Hematopoietic multipotent progenitor cell treated with erythropoietin and hydrocortisone succinate and interleukin-3 and kit ligand, for 17 days (in vitro differentiated cells): Measurements from ENCODE around the gene RPL3.
"Not testable (repeated sequence)": the region's sequence is repeated elsewhere in the genome, so short reads cannot be mapped to it uniquely, and the experiment has no call there.

Experiments
- DNase-seq: peaks from one replicate; pipeline ENCODE4 v3.0.0-alpha.2; 2015; ENCODE audit warnings: low spot score

The RPL3 gene

DNA sequence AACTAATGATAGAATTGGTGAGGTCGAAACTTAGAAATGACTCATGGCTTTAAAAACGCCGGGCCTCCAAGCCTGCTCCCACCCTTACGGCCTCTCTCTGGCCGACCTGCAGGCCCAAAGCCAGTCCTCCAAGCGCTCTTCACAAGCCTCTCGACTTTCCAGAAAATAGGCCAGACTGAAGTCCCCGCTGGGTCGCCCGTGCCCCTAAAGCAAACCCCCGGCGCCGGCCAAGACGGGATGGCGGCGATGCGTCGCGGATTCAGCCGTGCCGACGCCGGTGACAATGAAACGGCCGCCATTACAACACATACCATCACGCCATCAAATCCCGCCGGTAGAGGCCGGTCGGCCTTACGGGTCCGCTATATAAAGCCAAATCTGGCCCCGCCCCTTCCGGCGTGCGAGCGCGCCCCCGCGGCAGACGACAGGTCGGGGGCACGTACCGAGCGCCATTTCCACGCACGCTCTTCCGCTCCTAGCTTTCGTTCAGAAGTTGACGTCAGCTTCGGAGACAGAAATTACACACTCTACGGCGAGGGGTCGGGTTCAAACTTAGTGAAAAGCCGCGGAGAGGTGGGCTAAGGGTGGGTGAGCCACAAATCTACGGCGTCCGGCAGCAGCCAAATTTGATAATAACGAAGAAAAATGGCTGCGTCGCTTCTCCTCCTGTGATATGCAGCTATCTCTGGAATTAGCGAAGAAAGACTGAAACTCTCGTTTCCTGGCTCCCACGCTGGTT, at the start of gene RPL3:
RPL3 (minus strand) TSS at position 340 of the 739 bp plus-strand sequence; CDS start at position 314, 26 bp downstream.
- peak; percentile 96 for DNase-seq

DNA sequence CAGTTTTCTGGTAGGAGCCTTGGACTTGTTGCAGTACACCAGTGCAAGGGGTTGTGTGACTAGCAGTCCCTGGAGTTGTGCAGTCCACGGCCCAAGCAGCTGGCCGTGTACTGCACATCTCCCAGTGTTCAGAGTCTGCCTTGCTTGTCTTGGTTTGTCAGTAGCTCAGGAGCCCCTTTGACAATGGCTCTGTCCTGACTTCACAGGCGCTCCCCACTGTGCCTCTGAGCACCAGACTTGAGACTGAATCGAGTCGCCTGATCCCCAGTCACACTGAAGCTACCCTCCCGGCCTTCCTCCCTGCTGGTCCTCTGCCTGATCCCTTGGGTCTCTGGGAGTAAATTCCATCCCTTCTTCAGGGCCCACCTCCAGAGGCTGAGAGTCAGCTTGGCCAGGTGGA, 49.8 kb upstream of the RPL3 start:
- no peak for DNase-seq

DNA sequence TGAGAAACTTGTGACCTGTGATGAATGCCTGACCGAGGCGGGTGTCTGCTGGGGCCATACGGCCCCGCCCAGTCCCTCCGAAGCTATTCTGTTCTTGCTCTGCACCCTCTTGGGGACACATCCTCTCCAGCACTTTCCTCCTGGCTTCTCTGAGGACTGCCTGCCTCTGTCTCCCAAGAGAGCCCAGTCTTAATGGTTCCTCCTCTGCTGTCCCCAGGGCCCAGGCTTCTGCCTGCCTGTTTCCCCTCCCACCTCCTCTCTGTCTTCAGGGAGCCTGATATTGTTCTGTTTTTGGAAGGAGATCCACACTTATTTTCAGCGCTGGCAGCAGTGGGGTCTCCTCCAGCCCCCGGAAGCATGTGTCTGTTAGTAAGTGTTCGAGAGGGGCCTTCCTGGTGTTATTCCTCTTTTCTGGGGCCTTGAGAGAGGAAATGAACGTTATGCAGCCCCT, 49.1 kb upstream of the RPL3 start:
- DNase-seq: no peak

DNA sequence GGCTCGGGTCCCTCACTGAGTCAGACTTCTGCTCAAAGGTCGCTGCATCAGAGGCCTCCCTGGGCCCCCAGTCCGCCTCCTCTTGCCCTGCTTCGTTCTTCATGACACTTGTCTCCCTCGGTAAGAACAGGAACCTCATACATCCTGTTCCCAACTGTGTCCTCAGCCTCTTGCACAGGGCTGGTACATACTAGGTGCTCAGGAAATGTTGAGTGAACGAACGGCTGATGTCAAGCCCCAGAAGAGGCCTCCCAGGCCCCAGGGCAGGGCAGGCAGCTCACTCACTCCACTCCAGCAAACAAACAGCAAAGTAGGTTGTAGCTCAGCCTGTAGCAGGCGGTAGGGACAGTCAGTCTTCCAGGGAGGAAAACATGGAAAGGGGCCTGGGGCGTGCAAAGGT, 47.6 kb upstream of the RPL3 start:
- no peak for DNase-seq

DNA sequence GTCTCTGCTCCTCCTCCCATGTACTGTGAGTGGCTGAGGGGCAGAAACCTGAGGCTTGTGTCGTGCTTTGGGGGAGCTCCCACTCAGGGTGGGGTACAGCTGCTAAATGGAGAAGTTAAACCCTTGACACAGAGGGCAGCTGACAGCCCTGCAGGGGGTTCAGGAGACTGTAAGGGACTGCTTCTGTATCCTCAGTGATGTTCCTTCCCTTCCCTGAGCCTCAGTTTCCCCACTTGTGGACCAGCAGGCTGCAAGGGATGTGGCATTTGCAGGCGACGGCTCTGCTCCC, 46.0 kb upstream of the RPL3 start:
- no peak for DNase-seq

DNA sequence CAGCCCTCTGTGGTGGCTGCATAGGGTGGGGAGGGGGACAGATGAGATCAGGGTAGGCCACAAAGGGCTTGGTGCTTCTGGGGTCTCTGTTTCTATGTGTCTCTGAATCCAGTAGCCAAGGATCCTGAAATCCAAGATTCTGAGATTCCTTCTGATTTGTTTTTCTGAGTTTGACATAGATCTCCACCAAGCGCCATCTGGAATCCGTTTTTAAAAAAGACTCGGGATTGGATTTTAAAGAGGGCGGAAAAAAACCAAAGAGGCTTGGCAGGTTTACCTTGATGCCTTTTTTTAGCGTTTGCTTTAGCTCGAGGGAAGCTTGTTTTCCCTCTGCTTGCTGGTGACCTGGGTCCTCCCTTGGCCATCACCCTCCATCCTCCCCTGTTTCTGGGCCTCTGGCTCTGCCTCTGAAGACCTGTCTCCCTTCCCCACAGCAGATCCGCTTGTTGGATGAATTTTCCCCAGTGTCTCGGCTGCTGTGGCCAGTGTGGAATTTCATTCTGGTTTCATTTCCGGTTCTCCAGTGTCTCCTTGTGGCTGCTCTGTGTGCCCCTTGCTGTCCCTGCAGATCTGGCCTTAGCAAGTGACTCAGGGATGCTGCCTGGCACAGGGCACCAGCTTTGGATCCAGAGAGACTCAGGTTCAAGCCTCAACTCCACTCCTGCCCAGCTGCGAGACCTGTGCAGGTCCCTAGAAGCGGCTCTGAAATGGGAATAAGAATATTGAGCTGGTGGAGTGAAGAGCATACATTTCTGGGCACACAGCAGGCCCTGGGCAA, 45.5 kb upstream of the RPL3 start:
- peak; percentile 52 for DNase-seq

DNA sequence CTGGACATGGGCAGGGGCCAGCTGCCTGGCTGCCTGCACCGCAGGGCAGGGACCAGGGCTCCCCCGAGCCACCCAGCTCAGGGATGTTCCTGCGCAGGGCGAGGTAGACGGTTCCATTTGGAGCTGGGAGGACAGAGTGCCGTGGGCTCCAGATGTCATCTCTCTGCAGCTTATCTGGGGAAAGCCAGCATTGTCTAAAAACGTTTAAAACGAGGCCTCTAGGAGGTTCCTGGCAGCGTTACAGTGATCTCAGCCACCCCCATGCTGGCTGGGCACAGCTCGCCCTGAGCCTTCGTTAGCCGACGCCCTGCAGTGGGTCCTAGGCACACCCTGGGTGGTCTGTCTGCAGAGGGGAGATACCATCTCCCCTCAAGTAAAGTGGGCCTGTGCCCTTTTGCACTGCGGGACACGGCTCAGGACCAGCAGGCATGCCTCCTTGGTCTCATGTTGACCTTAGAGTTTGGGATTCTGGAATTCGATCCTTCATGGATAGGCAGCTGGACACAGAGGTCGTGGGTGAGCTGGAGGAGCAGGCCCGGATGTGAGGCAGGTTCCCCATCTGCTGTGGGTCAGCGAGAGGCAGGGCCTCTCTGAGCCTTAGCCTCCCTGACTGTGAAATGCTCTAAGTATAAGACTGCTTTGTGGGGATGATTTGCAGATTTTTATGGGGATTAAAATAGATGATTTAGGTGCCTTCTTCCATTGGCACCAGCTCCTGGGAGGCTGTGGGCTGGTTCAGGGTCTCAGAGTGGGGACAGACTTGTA, 44.5 kb upstream of the RPL3 start:
- DNase-seq: peak; percentile 62

DNA sequence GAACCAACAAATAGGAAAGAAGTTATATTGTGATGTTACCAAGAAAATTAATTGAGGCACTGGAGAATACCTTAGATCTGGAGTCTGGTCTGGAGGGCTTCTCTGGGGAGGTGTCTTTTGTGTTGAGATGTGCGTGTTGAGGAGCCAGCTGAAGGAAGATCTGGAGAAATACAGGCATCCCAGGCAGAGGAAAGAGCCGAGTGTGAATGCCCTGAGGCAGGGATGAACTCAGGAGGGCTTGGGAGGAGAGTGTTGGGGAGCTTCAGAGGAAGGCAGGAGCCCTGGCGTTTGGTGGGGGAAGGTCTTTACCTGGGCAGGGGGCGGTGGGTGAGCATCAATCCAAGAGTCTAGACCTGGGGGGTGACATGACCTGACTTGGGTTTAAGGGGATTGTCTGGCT, 43.5 kb upstream of the RPL3 start:
- DNase-seq: no peak

DNA sequence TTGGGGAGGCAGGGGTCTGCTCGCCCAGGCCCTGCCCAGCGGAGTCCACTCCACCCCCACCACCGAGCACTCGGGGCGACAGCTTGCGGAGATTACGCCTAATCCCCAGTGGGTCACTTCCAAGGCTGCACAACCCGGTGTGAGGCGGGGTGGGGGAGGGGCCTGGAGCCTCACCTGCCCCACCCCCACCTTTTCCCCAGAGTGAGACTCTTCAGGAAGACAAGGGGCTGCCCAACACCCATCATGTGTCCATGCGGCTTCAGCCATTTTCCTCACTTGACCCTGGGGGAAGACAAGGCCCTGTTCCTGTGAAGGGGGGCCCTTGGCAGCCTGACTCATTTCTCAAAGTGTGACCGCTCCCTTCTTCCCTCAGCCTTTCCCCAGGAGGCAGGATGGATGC, 42.8 kb upstream of the RPL3 start:
- no peak for DNase-seq

DNA sequence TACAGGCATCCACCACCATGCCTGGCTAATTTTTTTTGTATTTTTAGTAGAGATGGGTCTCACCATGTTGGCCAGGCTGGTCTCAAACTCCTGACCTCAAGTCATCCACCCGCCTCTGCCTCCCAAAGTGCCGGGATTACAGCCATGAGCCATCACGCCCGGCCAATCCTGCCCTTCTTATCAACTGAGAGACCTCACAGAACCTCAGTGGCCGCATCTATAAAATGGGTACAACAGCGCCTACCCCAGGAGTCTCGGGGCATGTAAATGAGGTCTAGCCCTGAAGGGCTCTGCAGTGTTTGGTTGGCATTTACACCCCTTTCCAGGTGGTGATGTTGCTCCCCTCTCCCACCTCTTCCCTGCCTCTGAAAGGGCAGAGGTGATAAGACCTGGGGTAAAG, 42.1 kb upstream of the RPL3 start:
- DNase-seq: no peak

DNA sequence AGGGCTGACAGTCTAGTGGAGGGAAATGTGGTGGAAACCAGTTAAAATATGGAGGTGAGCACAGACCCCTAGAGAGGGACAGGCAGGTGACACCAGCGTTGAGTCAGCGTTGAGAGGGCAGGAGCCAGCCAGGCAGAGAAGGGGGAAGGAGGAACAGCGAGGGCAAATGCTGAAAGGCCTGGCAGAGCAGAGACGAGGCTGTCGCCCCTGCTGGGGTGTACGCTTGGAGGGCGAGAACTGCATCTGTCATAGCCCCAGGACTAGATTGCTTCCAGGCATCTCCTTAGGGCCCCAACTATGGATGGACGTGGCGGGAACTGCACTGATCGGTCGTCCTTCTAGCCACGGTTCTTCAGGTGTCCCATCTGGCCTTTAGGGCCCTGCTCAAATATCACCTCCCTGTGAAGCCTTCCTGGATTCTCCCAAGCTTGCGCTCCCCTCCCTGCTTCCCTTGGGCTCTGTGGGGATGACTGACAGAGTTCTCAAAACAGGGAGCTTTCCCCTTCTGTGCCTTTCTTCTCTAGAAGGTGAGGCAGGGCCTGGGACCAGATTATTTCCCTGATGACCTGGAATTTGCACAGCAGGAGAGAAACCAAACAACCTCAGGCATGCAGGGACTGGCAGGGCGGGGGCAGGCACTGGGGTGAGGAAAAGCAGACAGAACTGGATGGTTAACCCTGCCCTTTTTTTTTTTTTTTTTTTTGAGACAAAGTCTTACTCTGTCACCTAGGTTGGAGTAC, 41.4 kb upstream of the RPL3 start:
- no peak for DNase-seq

DNA sequence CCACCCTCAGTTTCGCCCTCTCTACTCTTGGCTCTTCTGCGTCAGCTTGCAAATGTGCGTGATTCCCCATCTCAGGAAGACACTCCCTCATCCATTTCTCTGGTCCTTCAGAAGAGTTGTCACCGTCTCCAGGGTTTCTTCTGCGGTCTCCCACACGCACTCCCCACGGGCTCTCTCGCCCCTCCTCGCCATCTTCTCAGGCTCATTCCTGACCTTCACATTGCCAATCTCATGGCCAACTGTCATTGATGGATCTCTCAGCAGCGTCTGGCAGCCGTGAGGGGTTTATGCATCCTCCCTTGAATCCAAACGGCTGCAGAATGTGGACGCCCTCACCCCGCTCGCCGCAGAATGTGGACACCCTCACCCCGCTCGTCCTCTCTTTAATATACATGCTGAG, 40.8 kb upstream of the RPL3 start:
- DNase-seq: no peak

DNA sequence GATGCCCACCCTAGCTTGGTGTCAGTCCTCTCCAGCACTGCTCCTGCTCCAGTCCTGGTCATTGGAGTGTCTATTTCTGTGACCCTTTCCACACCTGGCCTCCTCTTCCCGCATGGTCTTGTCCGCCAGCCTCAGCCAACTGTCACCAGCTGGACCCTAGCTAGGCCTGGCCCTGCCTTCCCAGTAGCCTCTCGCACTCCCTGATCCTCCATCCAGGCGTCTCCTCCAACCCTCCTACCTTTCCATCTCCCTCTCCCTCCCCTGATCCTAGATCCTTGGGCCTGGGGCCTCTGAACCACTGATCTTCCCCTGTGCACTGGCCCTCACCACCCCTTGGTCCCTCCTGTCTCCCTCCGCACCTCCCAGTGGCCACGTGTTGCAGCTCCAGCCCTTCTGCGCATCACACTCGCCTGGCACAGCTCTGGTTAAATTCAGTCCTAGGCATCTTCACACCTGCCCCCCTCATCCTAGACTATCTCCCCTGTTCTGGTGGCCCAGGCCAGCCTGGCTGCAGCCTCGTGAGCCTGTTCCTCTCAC, 40.3 kb upstream of the RPL3 start:
- no peak for DNase-seq

DNA sequence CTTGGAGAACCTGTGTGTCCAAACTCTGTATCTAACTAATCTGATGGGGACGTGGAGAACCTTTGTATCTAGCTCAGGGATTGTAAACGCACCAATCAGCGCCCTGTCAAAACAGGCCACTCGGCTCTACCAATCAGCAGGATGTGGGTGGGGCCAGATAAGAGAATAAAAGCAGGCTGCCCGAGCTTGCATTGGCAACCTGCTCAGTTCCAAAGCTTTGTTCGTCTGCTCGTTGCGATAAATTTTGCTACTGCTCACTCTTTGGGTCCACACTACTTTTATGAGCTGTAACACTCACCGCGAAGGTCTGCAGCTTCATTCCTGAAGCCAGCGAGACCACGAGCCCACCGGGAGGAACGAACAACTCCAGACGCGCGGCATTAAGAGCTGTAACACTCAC, 38.8 kb upstream of the RPL3 start:
- DNase-seq: not testable (repeated sequence)

DNA sequence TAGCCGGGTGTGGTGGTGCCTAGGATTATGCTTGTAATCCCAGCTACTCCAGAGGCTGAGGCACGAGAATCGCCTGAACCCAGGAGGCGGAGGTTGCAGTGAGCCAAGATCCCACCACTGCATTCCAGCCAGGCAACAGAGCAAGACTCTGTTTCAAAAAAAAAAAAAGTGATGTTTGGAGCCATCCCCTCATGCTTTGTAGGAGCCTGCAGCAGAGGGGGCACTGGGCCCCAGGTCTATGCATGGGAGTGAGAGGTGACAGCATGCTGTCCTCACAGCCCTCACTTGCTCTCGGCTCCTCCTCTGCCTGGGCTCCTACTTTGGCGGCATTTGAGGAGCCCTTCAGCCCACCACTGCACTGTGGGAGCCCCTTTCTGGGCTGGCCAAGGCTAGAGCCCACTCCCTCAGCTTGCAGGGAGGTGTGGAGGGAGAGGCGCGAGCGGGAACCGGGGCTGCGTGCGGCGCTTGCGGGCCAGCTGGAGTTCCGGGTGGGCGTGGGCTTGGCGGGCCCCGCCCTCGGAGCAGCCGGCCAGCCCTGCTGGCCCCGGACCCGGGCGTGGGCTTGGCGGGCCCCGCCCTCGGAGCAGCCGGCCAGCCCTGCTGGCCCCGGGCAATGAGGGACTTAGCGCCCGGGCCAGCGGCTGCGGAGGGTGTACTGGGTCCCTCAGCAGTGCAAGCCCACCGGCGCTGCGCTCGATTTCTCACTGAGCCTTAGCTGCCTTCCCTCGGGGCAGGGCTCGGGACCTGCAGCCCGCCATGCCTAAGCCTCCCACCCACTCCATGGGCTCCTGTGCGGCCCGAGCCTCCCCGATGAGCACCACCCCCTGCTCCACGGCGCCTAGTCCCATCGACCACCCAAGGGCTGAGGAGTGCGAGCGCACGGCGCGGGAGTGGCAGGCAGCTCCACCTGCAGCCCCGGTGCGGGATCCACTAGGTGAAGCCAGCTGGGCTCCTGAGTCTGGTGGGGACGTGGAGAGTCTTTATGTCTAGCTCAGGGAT, 38.0 kb upstream of the RPL3 start:
- DNase-seq: not testable (repeated sequence)

DNA sequence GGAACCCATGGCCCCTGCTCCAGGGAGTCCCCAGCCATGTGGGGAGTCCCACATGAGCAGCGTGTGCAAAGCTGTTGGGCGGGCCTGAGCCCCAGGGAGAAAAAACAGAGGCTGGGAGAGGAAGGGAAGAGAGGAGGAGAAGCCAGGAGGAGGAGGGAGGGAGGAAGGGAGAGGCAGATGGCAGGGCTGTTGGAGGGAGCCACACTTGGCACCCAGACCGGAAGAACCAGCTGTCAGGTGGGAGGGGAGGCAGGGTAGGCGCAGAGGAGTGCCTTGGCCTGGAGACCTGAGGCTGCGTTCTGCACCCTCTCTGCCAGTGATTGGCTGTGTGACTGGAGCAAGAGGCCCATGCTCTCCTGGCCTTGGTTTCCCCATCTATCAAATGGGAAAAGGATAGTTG, 37.0 kb upstream of the RPL3 start:
- DNase-seq: no peak

DNA sequence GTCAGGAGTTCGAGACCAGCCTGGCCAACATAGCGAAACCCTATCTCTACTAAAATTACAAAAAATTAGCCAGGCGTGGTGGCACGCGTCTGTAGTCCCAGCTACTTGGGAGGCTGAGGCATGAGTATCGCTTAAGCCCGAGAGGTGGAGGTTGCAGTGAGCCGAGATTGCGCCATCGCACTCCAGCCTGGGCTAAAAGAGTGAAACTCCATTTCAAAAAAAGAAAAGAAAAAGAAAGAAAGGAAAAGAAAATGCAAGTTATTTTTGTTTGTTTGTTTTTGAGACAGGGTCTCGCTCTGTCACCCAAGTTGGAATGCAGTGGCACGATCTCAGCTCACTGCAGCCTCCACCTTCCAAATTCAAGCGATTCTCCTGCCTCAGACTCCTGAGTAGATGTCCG, 36.4 kb upstream of the RPL3 start:
- not testable (repeated sequence) for DNase-seq

DNA sequence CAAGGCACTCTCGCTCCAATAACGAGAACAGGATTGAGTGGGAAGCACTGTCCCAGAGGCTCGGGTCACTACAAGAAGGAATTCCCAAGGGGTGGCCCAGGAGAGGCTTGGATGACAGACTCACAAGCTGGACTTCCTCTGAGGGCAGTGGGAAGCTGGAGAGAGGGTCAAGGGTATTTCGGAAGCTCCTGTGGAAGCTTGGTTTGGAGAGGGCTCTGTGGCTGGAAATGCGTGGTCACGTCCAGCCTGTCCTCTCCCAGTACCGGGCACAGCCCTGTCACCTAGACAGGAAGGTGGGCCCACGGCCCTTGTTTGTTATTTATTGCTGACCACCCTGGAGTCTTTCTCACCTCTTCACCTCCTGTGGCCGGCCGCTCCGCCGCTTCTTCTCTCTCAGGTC, 35.7 kb upstream of the RPL3 start:
- no peak for DNase-seq

DNA sequence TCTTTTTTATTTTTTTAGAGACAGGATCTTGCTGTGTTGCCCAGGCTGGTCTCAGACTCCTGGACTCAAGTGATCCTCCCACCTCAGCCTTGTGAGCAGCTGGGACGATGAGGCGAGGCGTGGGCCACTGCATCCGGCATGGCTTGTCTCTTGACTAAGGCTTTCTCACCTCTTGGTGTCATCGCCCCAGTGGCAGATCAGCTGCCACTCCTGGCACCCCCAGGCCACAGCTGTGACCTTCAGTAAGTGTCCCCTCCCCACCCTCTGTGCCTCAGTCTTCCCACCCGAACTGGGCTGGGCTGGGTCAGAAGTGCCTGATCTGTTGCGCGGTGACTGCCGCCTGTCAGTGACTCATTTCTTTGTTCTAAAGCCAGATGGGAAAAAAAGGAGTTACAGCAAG, 33.9 kb upstream of the RPL3 start:
- no peak for DNase-seq

DNA sequence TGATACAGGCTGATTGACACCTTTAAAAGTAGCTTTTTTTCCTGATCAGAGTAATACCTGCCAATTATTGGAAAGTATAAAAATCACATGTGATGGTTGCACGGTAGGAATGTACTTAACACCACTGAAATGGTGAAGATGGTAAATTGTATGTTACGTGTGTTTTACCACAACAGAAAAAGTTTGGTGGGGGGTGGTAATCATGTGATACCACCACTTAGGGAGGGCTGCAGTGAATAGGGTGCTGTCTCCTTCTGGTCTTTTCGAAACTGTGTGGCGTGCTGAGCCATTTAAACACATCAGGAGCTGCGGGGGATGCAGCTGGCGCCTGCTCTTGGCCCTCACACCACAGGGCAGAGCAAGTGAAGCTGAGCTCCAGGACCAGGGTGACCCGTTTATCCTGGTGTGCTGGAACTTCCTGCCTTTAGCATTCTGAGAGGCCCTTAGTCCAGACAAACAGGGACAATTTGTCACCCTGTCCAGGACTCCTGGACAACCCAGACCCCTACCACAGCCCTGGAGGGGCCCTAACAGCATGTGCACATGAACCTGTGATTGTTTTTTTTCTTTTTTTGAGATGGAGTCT, 33.0 kb upstream of the RPL3 start:
- DNase-seq: no peak
